ENCODE results near the gene TARS2.

Gene TARS2

DNA sequence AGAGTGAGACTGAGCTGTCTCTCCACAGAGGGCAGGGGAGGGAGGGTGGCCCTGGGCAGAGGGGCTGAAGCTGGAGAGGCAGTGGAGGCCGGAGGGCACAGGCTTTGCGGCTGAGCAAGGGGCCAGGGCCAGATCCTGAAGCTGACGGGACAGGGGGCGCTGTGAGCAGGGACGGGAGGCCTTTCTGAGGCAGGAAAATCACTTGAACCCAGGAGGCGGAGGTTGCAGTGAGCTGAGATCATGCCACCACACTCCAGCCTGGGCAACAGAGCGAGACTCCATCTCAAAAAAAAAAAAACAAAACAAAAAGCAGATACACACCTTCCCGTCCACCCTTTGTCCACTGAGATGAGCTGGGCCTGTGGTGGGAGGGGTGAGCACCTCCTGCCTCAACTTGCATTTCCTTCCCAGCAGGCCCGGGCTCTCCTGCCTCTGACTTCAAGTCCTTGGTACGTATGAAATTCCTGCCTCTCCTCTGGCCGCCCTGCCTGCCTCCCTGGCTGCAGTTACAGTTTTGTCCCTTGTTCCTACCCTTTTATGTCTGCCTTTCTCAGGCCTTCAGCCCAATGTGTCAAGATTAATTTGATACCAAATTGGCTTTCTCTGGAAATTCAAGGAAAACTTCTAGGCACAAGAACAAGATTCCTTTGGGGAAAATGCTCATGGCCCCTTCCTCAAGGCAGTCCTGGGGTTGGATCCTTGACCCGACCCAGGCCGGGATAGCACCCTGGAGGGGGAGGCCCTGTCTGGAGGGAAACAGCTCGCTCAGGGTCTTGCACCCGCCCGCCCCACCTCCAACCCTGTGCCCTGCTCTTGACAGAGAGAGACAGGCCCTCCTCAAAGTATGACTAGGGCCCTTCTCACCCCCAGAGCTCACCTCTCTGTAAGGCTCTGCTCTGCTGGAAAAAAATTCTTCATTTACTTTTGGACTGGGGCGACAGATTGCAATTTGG is 50.8 kb downstream of the TARS2 start:
- TF ChIP-seq, protein P1, sequence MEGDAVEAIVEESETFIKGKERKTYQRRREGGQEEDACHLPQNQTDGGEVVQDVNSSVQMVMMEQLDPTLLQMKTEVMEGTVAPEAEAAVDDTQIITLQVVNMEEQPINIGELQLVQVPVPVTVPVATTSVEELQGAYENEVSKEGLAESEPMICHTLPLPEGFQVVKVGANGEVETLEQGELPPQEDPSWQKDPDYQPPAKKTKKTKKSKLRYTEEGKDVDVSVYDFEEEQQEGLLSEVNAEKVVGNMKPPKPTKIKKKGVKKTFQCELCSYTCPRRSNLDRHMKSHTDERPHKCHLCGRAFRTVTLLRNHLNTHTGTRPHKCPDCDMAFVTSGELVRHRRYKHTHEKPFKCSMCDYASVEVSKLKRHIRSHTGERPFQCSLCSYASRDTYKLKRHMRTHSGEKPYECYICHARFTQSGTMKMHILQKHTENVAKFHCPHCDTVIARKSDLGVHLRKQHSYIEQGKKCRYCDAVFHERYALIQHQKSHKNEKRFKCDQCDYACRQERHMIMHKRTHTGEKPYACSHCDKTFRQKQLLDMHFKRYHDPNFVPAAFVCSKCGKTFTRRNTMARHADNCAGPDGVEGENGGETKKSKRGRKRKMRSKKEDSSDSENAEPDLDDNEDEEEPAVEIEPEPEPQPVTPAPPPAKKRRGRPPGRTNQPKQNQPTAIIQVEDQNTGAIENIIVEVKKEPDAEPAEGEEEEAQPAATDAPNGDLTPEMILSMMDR (IDR thresholded peaks at IDR 0.05; ENCODE audit: low read depth, low read length) = peak; percentile 10
- DNase-seq (ENCODE audit: extremely low read depth, low read depth) = peak; percentile 60

DNA sequence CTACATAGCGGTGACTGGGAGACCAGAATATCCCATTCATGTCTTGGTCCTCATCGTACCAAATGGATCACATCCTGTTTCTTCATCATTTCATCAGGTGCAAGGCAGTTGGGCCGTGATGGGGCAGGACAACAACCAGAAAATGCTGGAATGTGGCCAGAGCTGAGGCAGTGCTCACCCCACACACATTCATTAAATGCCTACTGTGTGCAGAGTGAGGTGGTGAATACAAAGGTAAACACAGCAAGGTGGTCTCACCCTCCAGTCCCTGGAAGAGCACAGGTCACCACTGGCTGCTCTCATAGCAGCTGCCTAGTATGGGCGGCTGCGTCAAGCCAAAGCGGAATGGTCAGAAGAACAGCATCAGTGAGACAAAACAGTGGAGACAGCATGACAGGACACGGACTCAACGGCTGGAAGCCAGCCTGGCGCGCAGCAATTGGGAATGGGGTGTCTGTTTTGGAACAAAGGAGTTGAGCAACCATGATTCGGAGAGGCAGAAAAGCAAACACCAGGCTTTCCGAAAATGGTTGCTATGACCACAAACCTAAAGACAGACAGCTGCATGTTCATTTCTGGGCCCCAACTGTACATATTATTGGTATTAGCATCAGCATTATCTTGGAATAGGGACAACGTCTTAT is 56.4 kb downstream of the TARS2 start:
- TF ChIP-seq, protein P1 (IDR thresholded peaks at IDR 0.05; ENCODE audit: low read depth, low read length) = no peak
- no peak for DNase-seq (ENCODE audit: extremely low read depth, low read depth)

DNA sequence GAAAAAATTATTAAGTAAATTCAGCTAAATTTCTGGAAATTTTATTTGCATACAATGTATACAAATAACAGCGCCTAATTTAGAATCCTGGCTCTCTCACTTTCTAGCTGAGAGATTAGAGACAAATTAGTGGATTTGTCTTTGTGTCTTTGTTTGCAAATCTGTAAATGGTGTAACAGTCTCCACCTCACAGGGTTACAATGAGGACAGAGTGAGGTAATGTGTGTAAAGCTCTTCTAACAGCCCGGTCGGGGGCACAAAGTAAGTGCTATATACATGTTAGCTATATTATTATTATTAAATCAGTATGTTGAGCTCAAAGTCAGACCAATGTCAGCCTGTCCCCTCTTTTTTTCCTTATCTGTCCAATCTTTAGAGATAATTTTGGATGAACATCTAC is 57.0 kb downstream of the TARS2 start:
- TF ChIP-seq, protein P1 (IDR thresholded peaks at IDR 0.05; ENCODE audit: low read depth, low read length) = no peak
- DNase-seq (ENCODE audit: extremely low read depth, low read depth) = no peak

DNA sequence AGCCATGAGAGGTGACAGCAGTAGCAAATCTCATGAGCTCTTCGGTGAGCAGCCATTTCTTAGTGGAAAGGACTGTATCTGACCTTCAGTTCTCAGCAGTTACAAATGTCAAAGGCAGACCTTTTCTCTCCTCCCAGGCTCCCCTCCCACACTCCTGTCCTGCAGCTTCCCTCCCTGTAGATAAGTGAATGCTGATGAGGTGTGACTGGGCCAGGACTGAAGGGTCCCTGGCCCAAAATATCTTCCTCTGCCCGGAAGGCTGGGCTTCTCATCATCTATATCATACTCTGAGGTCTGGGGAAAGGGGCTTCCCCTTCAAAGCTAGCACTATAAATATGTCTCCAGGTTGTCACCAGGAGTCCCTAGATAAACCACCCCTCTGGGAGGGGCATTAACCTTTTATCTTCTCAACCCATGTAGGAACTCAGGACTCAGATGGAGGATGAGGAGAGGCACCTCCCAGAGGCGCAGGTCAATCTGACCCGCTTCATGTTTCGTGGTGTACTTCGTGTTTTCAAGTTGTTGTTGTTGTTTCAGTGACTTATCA is 58.3 kb downstream of the TARS2 start:
- TF ChIP-seq, protein P1 (IDR thresholded peaks at IDR 0.05; ENCODE audit: low read depth, low read length) = no peak
- DNase-seq (ENCODE audit: extremely low read depth, low read depth) = no peak

DNA sequence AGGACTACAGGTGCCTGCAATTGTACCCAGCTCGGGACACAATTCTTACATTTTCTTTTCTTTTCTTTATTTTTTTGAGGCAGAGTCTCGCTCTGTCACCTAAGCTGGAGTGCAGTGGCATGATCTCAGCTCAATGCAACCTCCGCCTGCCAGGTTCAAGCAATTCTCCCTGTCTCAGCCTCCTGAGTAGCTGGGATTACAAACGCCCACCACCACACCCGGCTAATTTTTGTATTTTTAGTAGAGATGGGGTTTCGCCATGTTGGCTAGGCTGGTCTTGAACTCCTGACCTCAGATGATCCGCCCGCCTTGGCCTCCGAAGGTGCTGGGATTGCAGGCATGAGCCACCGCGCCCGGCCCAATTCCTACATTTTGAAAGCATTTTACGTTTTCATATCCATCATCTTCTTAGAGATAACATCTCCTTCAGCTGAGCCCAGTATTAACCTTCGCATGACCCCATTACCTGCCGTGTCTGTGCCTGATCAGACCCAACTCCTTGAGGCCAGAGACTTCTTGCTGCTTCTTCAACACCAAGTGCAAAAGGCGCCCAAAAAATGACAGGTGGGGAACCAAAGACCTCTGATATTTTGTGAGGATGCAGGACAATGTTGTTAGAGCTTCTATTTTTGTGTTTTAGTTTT is 59.2 kb downstream of the TARS2 start:
- TF ChIP-seq, protein P1 (IDR thresholded peaks at IDR 0.05; ENCODE audit: low read depth, low read length) = no peak
- no peak for DNase-seq (ENCODE audit: extremely low read depth, low read depth)

DNA sequence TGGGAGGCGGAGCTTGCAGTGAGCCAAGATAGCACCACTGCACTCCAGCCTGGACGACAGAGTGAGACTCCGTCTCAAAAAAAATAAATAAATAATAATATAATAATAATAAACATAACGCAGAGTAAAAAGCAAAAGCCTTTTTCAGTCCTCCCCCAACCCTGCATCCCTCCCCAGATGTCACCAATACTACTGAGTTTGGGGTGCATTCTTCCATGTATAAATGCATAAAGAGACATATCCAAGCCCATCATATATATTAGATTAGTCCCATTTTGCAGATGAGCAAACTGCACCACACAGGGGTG is 61.1 kb downstream of the TARS2 start:
- DNase-seq (ENCODE audit: extremely low read depth, low read depth) = no peak
- TF ChIP-seq, protein P1 (IDR thresholded peaks at IDR 0.05; ENCODE audit: low read depth, low read length) = no peak
